SK-N-MC (cell line): ENCODE data around the gene ZNF560.

ENCODE experiments used
- DNase-seq: peaks from one replicate; pipeline ENCODE4 v3.0.0-alpha.2; 2011; ENCODE audit warnings: low read depth, low spot score
- H3K27ac ChIP-seq: fragments of 200-600 bp; sonication (generic); 2 replicates; pipeline ENCODE4 v1.5.1; 2016; ENCODE audit warnings: mixed run types
- H3K36me3 ChIP-seq: fragments of 200-600 bp; sonication (generic); 2 replicates; pipeline ENCODE4 v1.6.1; 2017; ENCODE audit warnings: antibody characterized with exemption, low read length, mixed read lengths; ENCODE audit not compliant: insufficient read depth
- H3K4me3 ChIP-seq: fragments of 200-600 bp; sonication (generic); 2 replicates; pipeline ENCODE4 v1.5.1; 2016
- H3K9ac ChIP-seq: fragments of 200-600 bp; sonication (generic); 2 replicates; pipeline ENCODE4 v1.8.0; 2017; ENCODE audit warnings: mixed run types, mixed read lengths; ENCODE audit not compliant: insufficient read length
- H3K9me3 ChIP-seq: fragments of 200-600 bp; sonication (generic); 2 replicates; pipeline ENCODE4 v1.6.1; 2017; ENCODE audit warnings: low read depth, mild to moderate bottlenecking, antibody characterized with exemption, low read length, moderate library complexity, mixed read lengths
- EZH2 ChIP-seq: fragments of 200-600 bp; sonication (generic); IDR thresholded peaks from one replicate; pipeline ENCODE4 v1.6.1; 2017; ENCODE audit warnings: antibody characterized with exemption
- FOXP2 ChIP-seq: optimal IDR thresholded peaks from 2 replicates; pipeline ENCODE3; 2011; ENCODE audit warnings: mild to moderate bottlenecking, moderate library complexity; ENCODE audit not compliant: insufficient read depth; ENCODE audit errors: extremely low read length, control extremely low read depth
- POLR2AphosphoS5 ChIP-seq: IDR thresholded peaks from 2 replicates; pipeline ENCODE4 v1.6.1; 2012; ENCODE audit warnings: mild to moderate bottlenecking, low read depth, low read length, borderline replicate concordance

Gene ZNF560

DNA sequence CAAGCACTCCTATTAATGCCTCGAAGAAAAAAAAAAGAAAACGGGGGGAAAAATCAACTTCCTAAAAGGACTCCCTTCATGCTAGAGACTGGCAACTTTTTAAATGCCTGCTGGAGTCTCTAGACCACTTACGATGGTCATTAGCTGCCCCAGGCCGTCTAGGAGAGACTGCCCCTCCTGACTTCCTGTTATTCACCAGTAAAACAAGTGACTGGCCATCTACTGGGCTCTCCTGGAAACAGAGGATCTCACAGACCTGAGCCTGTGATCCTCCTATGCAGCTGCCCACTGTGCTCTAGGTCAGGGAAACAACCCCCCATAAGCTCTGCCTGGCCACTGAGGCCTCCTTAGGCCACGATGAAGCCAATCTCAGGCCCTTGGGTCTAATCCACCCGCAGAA, 70.5 kb downstream of the ZNF560 start:
- Histone ChIP-seq H3K4me3 (no peak overlapping the region), H3K9ac (no peak overlapping the region), H3K9me3 (no peaks in the 10 kb centered on the region), H3K36me3 (peaks cover 83% of the 10 kb centered on the region), H3K27ac (no peak overlapping the region)
- TF ChIP-seq EZH2 (no peak), POLR2AphosphoS5 (no peak), FOXP2 (no peak)
- DNase-seq, result no peak
